Stimulated activated CD8-positive, alpha-beta memory T cell treated with anti-CD3 and anti-CD28 coated beads, Interleukin-2, amount 100 ng/mL, for 1 hour (primary cell): ENCODE data around the gene BCL2L1.
A peak's percentile ranks its signal among the peaks of the same experiment; 100 is the strongest.

Experiments used
- DNase-seq, 2 donors: peaks; one replicate each; pipeline ENCODE4 v3.0.0-alpha.2; 2020; ENCODE audit warnings: low read depth in 2 of 2

Gene BCL2L1

GRCh38 chr20:31723319-31724078, 831 bp upstream of the BCL2L1 start:
- DNase-seq, result peak; percentile 96 to 97

DNA sequence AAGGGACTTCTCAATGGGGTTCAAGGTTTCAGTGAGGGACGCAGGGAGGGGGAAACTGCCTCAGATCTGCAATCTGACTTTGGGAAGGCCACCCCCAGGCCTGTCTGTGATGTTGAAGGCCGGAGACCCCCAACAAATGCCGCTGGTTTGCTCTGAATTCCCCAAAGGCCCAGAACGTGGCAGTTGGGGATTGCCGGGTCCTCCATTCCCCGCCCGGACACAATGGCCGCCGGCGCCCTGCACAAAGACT, 326 bp upstream of the BCL2L1 start:
- no peak for DNase-seq

DNA sequence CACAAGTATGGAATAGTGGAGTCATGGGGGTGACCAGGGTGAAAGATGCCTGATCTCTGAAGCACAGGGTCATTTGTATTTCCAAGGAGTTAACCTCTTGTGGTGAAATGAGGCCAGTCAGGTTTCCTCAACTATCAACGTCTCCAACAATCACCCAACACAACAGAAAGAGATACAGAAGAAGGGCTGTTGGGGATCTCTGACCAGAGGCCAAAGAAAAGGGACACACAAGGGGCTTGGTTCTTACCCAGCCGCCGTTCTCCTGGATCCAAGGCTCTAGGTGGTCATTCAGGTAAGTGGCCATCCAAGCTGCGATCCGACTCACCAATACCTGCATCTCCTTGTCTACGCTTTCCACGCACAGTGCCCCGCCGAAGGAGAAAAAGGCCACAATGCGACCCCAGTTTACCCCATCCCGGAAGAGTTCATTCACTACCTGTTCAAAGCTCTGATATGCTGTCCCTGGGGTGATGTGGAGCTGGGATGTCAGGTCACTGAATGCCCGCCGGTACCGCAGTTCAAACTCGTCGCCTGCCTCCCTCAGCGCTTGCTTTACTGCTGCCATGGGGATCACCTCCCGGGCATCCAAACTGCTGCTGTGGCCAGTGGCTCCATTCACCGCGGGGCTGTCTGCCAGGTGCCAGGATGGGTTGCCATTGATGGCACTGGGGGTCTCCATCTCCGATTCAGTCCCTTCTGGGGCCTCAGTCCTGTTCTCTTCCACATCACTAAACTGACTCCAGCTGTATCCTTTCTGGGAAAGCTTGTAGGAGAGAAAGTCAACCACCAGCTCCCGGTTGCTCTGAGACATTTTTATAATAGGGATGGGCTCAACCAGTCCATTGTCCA, 1.0 kb downstream of the BCL2L1 start:
- no peak for DNase-seq

GRCh38 chr20:31720486-31721407, 1.9 kb downstream of the BCL2L1 start:
- no peak for DNase-seq

DNA sequence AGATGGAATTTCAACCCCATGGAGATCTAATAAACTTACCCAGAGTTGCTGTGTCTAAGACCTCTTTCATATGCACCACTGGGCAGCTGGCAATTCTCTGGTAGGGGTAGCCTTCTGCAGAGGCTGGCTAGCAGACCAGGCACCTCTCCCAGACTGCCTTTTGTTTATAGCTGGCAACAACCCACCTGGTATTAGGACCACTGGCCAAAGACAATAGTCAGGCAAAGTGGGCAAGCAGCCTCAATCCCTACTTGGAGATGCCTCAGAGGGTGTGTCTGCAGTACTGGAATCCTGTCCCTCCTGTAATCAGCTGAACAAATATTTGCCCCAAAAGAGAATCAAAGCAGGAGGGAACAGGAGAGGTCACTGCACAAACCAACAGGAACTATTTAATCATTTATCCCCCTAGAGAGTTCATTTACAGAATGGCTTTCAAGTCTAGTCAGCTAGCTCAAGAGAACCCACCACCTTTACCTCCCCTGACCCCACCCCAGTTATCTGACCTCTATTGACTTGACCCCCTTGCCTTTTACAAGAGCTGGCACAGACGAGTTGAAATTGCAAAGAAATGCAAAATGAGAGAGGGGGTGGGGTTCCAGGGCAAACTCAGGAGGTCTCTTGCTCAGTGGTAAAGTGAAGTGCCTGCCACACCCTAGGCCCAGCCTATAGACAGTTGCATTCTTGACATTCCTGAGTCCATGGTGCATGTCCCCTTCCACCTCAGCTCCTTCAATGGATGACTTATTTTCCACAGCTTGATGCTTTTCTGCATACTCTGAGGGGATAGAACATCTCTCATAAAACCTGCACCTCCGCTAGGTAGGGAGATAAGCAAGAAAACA, 2.8 kb downstream of the BCL2L1 start:
- DNase-seq, result no peak

- DNase-seq, result no peak
Observed at GRCh38 chr20:31718952-31719643, 3.6 kb downstream of the BCL2L1 start.

DNA sequence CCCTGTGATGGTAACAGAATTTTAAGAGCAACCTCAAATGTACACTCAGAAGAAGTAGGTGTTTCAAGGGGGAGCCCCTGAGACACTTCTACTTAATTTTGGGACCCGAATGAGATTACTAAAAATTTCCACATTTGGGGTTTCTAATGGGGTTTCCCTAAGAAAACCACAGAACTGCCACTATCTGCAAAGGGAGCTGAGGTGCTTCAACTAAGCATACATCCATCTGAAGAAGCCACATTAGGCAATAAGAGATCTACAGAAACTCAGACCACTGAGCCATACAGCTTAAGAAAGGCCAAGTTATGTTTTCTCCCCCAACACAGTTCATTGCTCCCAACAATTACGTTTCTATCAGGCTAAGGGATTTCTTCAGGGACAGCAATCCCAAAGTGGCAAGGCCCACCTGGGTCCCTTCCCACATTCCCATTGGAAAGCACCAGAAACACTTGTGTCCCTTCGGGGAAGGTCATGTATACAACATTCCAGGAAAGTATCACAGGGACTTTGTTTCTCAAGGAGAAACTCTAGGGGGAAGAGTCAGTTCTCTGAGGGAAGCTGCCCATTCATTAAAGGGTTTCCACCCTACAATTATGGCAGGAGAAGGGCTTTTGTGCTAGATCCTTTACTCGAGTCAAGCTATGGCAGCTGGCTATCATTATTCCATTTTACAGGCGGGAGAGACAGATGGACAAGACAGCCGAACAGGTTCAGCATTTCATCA, 5.0 kb downstream of the BCL2L1 start:
- no peak for DNase-seq

DNA sequence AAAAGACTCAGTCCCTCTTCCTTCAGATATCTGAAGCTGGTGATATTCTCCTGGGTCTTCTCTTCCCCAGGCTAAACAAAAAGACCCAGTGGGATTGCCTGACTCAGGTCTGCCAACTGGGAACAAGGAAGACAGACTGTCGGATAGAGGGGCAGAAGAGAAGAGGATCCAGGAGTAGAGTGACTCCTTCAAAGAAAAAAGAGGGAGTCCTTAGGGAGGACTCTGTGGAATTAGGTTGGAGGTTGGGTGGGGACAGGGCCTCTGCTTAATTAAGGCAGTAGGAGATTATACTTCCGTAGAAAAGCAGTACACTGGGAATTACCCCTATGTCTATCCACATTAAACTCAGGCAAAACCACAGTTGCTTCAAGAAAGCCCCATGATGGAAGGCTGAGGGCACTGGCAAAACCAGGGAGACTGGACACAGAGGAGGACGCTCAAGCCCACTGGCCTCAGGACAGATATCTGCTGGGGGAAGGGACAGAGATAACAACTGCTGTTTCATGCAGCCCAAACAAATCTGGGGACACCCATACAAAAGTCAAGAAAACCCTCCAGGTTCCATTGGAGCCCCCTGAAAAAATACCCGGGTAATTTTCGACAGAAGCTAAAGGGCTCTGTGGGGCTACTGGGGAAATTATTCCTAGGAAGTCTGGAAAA, 5.7 kb downstream of the BCL2L1 start:
- no peak for DNase-seq

- DNase-seq, result no peak
Observed at GRCh38 chr20:31716351-31716750, 6.3 kb downstream of the BCL2L1 start.

GRCh38 chr20:31715766-31716165, 6.9 kb downstream of the BCL2L1 start:
- DNase-seq, result no peak

DNA sequence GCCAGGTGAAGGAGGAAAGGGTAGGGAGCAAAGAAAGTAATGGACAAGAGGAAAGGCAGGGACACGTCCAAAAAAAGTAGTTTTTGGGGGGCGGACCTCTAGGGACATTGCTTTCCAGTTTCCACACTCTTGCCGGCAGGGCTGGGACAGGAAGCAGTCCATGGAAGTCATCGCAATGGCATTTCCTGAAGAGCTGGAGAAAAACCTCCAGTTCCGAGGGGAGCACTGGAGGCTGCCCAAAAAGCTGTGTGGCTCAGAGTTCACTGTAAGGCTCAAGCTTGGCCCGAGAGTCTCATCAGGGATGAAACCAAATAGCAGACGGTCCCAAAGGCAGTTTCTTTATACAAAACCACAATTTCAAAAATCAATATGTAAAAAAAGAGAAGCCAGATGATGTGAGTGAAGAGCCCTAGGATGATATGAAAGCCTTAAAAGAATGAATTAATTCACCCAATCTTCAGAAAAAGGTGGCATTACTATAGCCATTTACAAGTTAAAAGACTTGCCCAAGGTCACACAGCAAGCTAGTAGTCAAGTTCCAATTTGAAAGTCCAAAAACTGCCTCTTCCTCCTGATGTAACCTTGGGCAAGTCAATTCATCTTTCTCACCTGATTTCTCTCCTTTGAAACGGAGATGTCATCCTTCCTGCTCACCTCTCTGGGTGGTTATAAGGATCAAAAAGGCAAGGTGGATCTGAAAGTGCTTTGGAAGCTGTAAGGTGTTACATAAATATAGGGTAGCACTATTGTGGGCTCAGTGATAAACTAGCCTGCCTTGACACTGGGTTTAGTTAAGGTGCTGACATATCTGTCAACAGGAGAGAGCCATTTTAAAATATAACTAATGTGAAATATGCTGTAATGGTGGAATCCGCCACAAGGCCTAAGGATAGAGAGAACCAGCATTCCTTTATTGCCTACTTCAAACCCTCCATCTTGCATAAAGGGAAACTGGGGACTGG, 9.1 kb downstream of the BCL2L1 start:
- DNase-seq, result no peak

DNA sequence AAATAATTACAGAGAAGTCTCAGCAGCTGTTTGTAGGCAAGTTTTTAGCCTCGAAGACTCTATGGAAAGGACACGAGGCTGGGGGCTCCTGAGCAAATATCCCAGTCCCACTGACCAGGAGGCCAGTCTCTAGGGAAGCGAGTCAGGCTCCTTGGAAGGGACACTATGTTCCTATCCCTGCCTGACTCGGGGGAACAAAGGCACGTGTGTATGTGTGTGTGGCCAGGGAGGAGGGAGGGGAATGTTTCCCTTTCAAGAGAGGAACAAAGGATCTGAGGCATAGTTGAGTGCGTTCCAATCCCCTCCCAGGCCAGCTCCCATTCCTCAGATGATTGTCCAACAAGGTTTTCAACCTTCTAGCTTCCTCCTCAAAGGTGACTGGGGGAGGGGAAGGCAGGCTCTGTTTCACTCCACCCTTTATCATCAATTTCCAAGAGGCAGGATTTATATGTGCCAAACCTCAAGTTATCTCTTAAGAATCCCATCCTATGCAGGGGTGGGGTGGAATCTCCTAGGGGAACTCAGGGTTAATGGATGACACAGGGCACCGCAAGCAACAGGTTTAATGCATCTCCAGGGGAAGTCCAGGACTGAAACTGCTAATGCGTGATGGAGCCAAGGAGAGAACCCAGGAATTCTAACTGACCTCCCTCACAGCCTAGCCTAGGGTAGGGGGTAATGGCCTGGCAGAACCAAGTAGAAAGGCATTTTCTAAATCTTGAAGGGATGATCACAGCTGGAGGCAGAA, 9.9 kb downstream of the BCL2L1 start:
- no peak for DNase-seq

DNA sequence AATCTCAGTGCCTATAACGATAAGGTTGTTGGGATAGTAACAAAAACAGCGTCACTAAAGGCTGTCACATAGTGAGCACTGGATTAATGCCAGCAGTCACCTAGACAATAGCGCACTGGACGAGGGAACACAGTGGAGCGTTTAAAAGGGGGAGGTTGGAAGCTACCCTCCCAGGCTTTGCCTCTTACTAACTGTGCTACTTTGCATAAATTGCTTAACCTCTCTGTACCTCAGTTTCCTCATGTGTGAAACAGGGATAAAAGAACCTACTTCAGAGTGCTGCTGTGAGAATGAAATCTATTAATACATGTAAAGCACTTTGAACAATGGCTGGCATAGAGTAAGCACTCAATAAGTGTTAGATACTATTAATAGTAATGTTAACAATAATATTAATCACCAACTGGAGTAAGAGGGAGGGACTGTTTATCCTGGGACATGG, 10.5 kb downstream of the BCL2L1 start:
- DNase-seq, result no peak

DNA sequence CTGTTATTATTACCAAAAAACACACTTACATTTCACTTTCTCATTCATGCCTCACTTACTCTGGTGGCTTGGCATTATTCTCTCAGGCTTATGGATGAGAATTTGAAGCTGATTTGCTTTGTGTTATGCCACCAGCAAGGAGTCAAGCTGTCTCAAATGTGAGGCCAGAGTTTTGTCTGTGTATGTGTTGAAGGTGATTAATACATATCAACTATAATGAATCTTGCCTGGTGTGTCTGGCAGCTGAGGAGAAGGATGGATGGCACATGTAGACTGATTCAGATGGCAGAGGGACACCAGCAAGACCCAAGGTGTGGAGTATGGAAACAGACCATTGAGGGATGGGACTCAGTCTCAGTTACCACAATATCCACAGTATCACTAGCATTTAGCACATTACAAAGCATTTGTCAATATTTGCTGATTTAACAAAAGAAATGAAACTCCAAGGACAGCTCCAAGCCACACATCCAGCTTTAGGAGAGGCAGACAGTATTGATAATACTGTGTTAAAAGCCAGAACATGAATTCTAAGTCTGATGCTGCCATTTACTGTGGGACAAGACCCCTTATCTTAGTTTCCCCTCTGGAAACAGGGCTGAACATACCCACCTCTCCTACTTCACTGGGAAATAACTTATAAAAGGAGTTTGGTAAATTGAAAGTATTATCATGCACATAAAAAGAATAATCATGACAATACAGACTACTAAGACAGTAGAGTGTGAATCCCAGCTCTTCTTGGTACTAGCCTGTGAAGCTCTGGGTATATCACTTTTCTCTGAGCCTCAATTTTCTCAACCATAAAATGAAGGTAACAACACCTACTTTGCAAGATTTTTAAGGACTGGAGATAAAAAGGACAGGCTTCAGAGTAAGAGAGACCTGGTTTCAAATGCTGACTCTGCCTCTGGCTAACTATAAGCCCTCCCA, 11.2 kb downstream of the BCL2L1 start:
- no peak for DNase-seq

- no peak for DNase-seq
Observed at GRCh38 chr20:31710423-31711108, 12.1 kb downstream of the BCL2L1 start.

DNA sequence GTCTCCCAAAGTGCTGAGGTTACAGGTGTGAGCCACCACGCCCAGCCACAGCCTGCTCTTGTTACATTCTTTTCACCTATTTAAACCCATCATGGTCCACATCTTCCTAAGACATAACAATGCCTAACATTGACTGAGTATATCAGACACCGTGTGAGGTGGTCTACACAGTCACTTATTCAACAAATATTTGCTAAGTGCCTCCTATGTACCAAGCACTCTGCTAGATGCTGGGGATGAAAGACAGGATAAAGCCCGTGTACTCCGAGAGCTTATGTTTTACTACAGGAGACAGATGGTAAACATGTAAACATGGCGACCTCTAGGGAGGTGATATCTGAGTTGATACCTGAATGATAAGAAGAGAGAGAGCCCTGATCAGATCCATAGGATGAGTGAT, 12.7 kb downstream of the BCL2L1 start:
- DNase-seq, result no peak
